IgD-negative memory B cell (primary cell): ENCODE measurements around the gene CDC42BPB. TPM values are rescaled to one million over a fixed set of nuclear protein-coding genes. Genes with fewer than 3 reads are reported as not detected.

Experiments
- H3K27ac Mint-ChIP-seq, 3 donors: one replicate each; pipeline ENCODE4 v1.8.0; 2020 to 2022; ENCODE audit warnings: mild to moderate bottlenecking in 3 of 3, mixed read lengths in 3 of 3, moderate library complexity in 1 of 3
- H3K27me3 Mint-ChIP-seq: one replicate; pipeline ENCODE4 v1.8.0; 2021; ENCODE audit warnings: mixed read lengths
- H3K36me3 Mint-ChIP-seq: one replicate; pipeline ENCODE4 v1.8.0; 2020; ENCODE audit warnings: mild to moderate bottlenecking, mixed read lengths
- H3K4me1 Mint-ChIP-seq, 3 donors: one replicate each; pipeline ENCODE4 v1.8.0; 2020 to 2022; ENCODE audit warnings: mixed read lengths in 3 of 3, mild to moderate bottlenecking in 1 of 3
- H3K4me3 Mint-ChIP-seq, 4 donors: one replicate each; pipeline ENCODE4 v1.8.0; 2020 to 2022; ENCODE audit warnings: mild to moderate bottlenecking in 4 of 4, mixed read lengths in 4 of 4, moderate library complexity in 3 of 4
- H3K9me3 Mint-ChIP-seq, 3 donors: one replicate each; pipeline ENCODE4 v1.8.0; 2020 to 2021; ENCODE audit warnings: mixed read lengths in 3 of 3, mild to moderate bottlenecking in 1 of 3
- polyA plus RNA-seq: library from polyadenylated mRNA; unstranded; fragments of 300-500 nt; fragmentation: Illumina TruSeq; gene quantifications from one replicate; pipeline ENCODE4 v1.2.3, GENCODE V29; 2021

The CDC42BPB gene
- polyA plus RNA-seq, 1 donor from 2014 or later: 1.2 TPM

DNA sequence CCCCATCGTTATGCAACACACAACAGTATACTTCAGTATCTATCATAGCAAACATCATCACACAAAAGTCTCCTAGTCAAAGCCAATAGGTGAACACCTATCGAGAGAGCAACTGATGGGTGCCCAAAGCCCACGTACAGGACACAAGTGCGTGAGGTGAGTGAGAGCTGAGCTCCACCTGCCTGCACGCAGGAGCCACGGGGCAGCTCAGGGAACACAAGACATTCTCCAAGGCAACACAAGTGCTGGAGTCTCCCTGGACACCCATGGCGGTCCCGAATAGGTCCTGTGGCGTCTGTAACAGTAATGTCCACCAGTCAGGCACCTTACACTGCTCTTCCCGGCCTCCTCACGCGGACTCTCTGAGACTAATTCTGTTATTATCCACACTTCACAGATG lies 44.3 kb downstream of the CDC42BPB start:
- Mint-ChIP-seq H3K27ac (no peak overlapping the region), H3K4me1 (peaks cover under 1 to 9% (median 7%) of the 10 kb centered on the region in 3 donors), H3K36me3 (peaks cover 7% of the 10 kb centered on the region), H3K4me3 (no peak overlapping the region), H3K9me3 (no peaks in the 10 kb centered on the region), H3K27me3 (no peaks in the 10 kb centered on the region)

DNA sequence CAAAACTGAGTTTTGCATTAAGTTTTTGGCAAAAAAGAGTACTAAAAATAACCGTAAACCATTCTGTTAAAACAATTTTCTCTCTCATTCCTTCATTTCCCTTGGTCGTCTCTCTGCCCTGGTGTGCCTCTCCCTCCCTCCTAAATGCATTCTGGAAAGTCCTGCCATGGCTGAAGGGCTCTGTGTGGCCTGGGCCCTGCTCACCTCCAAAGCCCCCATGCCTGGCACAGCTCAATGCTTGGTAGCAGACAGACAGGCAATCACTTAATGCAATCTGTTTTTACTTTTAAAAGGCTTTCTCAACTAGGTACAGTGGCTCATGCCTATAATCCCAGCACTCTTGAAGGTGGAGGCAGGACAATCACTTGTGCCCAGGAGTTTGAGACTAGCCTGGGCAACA lies 47.8 kb downstream of the CDC42BPB start:
- Mint-ChIP-seq H3K36me3 (peaks cover 12% of the 10 kb centered on the region), H3K27ac (no peak overlapping the region), H3K27me3 (no peaks in the 10 kb centered on the region), H3K9me3 (peaks cover 0 to 2% (median 0%) of the 10 kb centered on the region in 3 donors), H3K4me3 (no peak overlapping the region), H3K4me1 (peaks cover 0 to 4% (median 1%) of the 10 kb centered on the region in 3 donors)

- Mint-ChIP-seq H3K27me3 (no peaks in the 10 kb centered on the region), H3K4me3 (peak overlapping the region in 1 of 4 donors; percentile 14), H3K36me3 (peaks cover 12% of the 10 kb centered on the region), H3K4me1 (no peaks in the 10 kb centered on the region), H3K9me3 (peaks cover 0 to 2% (median 0%) of the 10 kb centered on the region in 3 donors), H3K27ac (no peak overlapping the region)
Observed at GRCh38 chr14:103008768-103009357, 48.5 kb downstream of the CDC42BPB start.

GRCh38 chr14:103008126-103008525 lies 49.2 kb downstream of the CDC42BPB start:
- H3K9me3 Mint-ChIP-seq: peaks cover 0 to 2% (median 0%) of the 10 kb centered on the region in 3 donors
- peaks cover 12% of the 10 kb centered on the region for H3K36me3 Mint-ChIP-seq
- H3K4me1 Mint-ChIP-seq: no peaks in the 10 kb centered on the region
- H3K27ac Mint-ChIP-seq: no peak overlapping the region
- H3K4me3 Mint-ChIP-seq: no peak overlapping the region
- no peaks in the 10 kb centered on the region for H3K27me3 Mint-ChIP-seq

- no peaks in the 10 kb centered on the region for H3K27me3 Mint-ChIP-seq
- H3K27ac Mint-ChIP-seq: peak overlapping the region in 1 of 3 donors; percentile 88
- peaks cover 0 to 2% (median 0%) of the 10 kb centered on the region in 3 donors for H3K9me3 Mint-ChIP-seq
- peaks cover 0 to 4% (median 2%) of the 10 kb centered on the region in 3 donors for H3K4me1 Mint-ChIP-seq
- H3K4me3 Mint-ChIP-seq: no peak overlapping the region
- H3K36me3 Mint-ChIP-seq: peaks cover 12% of the 10 kb centered on the region
Observed at GRCh38 chr14:103007555-103007954, 49.8 kb downstream of the CDC42BPB start.

GRCh38 chr14:103006991-103007520 lies 50.3 kb downstream of the CDC42BPB start:
- H3K27me3 Mint-ChIP-seq: no peaks in the 10 kb centered on the region
- no peak overlapping the region for H3K4me3 Mint-ChIP-seq
- peaks cover 4 to 9% (median 6%) of the 10 kb centered on the region in 3 donors for H3K4me1 Mint-ChIP-seq
- H3K36me3 Mint-ChIP-seq: peaks cover 12% of the 10 kb centered on the region
- H3K9me3 Mint-ChIP-seq: peaks cover 0 to 2% (median 0%) of the 10 kb centered on the region in 3 donors
- H3K27ac Mint-ChIP-seq: peak overlapping the region in 1 of 3 donors; percentile 88

DNA sequence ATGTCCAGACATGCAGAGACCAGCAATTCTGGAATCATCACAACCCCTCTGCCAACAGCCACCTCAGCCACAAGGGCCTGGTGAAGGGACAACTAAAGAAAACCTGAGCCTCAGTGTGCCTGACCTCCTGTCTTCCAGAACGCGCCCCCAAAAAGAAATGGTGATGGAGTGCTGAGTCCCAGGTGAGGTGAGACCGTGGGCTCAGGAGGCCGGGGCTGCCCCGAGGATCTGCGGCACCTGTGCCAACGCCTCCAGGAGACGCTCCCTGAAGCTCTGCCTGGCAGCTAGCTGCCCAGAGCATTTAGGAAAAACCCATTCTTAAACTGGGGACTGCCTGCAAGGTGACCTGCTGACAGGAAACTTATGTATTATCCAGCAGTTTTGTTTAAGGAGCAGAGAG lies 51.2 kb downstream of the CDC42BPB start:
- Mint-ChIP-seq H3K4me1 (peaks cover 7 to 13% (median 8%) of the 10 kb centered on the region in 3 donors), H3K4me3 (no peak overlapping the region), H3K27ac (no peak overlapping the region), H3K36me3 (peaks cover 12% of the 10 kb centered on the region), H3K27me3 (no peaks in the 10 kb centered on the region), H3K9me3 (peaks cover 0 to 2% (median 0%) of the 10 kb centered on the region in 3 donors)

DNA sequence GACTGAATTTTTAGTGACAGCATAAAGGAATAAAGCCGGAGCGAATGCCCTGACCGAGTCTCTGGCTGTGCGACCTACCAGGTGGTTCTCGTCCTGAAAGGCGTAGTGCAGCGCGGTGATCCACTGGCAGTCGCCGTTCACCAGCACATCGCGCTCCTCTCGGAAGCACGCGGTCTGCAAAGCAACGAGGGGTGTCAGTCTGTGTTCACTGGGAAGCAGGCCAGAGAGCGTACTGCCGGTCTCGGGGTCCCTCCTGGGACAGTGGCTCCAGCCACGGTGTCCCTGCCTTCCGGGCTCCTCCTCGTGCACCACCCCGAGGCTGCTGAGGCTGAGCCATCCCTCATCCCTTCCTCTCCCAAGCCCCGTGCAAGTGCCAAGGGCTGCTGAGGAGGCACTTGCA lies 53.5 kb downstream of the CDC42BPB start:
- no peak overlapping the region for H3K4me3 Mint-ChIP-seq
- no peaks in the 10 kb centered on the region for H3K27me3 Mint-ChIP-seq
- no peak overlapping the region for H3K27ac Mint-ChIP-seq
- peaks cover 8% of the 10 kb centered on the region for H3K36me3 Mint-ChIP-seq
- H3K9me3 Mint-ChIP-seq: peaks cover 0 to 2% (median 0%) of the 10 kb centered on the region in 3 donors
- peaks cover 7 to 19% (median 10%) of the 10 kb centered on the region in 3 donors for H3K4me1 Mint-ChIP-seq

- H3K36me3 Mint-ChIP-seq: peaks cover 7% of the 10 kb centered on the region
- H3K27ac Mint-ChIP-seq: no peak overlapping the region
Observed at GRCh38 chr14:103003351-103003615, 54.1 kb downstream of the CDC42BPB start.

DNA sequence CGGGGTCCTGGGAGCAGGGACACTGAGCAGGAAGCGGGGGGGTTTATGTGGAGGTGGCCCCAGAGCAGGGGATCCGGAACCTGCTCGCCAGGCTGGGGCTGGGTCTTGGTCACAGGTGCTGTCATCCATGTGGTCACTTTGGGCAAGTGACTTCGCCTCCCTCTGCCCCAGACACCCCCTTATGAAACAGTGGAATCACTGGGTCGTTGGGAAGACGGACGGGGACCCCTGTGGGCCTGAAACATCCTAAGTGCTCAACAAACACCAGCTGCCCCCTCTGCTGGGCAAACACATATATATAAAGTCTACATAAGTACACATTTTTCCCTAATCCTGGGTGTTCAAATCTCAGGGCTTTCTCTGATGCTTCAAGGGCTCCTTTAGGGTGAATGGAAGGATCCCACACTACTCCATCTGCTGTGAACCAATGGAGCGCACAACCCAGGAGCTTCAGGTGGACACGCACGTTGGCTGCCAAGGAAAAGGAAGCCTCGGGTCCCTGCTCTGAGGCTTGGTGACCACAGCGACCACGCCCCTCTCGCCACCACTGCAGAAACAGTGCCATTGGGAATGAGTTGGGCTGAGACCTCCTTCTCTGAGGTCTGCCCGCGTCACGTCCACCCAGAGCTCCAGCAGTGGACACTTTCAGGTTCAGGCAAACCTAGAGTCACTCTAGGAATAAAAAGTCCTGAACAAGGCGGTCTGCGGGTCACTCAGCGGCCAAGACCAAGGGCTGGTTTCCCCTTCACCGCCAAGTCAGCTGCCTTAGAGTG lies 54.6 kb downstream of the CDC42BPB start:
- peaks cover 7 to 19% (median 10%) of the 10 kb centered on the region in 3 donors for H3K4me1 Mint-ChIP-seq
- peak overlapping the region in 1 of 4 donors; percentile 26 for H3K4me3 Mint-ChIP-seq
- peak overlapping the region in 1 of 3 donors; percentile 87 for H3K27ac Mint-ChIP-seq
- H3K27me3 Mint-ChIP-seq: no peaks in the 10 kb centered on the region
- H3K36me3 Mint-ChIP-seq: peaks cover 10% of the 10 kb centered on the region
- peaks cover 0 to 2% (median 0%) of the 10 kb centered on the region in 3 donors for H3K9me3 Mint-ChIP-seq

More at GRCh38 chr14:103003351-103003615, 54.1 kb downstream of the CDC42BPB start:
- H3K27me3 Mint-ChIP-seq: no peaks in the 10 kb centered on the region
- peaks cover 0 to 2% (median 0%) of the 10 kb centered on the region in 3 donors for H3K9me3 Mint-ChIP-seq
- no peak overlapping the region for H3K4me3 Mint-ChIP-seq
- peaks cover 7 to 19% (median 10%) of the 10 kb centered on the region in 3 donors for H3K4me1 Mint-ChIP-seq

DNA sequence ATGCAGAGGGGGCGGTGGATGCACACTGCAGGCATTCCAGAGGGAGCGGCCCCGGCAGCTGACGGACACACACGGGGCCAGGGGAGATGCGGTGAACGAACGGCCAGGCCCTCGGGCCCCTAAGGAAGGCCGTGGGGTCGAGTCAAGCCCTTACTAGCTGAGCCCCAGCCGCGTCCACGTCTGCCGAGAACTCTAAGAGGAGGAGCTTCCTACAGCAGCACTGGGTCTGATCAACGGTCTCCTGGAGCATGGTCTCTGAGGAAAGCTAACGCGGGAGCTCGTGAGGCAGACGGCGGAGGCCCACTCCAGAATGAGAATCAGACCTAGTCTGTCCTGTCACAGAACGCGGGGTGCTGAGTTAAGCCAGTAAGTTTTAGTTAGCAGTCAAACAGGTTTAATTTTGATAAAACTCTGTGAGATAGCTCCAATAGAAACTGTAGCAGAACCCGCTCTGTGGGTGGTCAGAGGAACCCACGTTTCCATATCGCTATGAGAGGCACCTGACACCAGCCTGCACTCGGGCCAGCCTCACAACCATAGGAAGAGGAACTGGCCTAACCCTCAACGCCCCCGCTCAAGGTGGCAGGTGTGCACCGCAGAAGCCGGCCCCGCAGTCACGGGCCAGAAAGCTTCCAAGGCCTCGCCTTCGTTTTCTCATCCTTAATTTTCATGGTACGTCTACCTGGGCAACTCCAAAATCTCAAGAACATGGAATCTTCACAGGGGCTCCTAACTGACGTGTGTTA lies 55.5 kb downstream of the CDC42BPB start:
- Mint-ChIP-seq H3K27me3 (no peaks in the 10 kb centered on the region), H3K36me3 (peaks cover 6% of the 10 kb centered on the region), H3K27ac (peak overlapping the region in 2 of 3 donors; percentile 87 to 94), H3K4me1 (peaks cover 7 to 19% (median 10%) of the 10 kb centered on the region in 3 donors), H3K9me3 (no peaks in the 10 kb centered on the region), H3K4me3 (peak overlapping the region; percentile 6 to 90 (median 55))

GRCh38 chr14:103001226-103001625 lies 56.1 kb downstream of the CDC42BPB start:
- Mint-ChIP-seq H3K36me3 (peaks cover 7% of the 10 kb centered on the region), H3K27me3 (no peaks in the 10 kb centered on the region), H3K4me1 (peaks cover 7 to 19% (median 10%) of the 10 kb centered on the region in 3 donors)

DNA sequence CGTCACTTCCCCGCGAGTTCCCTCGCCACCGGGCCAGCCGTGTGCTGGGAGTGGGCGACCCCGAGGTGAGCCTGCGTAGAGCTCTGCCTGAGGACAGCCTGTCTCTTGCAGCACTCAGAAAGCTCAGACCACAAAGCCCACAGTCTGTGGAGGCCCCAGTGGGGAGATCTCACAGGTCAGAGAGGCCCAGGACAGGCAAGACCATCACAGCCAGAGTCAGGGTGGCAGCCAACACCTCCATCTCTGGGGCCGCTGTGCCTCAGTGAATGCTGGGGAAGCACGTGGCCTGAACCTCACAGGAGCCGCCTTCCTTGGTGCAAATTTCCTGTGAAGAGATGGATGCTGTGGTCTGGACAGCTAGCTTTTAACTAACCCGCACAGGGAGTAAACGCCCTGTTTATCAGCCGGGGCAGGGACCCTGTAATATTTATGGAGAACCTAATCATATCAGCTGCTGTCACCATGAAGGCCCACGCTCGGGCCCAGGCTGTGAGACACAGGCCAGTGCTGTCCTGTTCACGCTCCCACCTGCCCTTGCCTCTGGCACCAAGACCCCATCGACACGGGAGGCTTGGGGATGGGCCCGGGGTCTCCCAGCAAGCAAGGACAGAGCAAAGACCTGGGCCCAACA lies 56.9 kb downstream of the CDC42BPB start:
- H3K27ac Mint-ChIP-seq: peak overlapping the region in 2 of 3 donors; percentile 10 to 73
- no peaks in the 10 kb centered on the region for H3K9me3 Mint-ChIP-seq
- H3K4me1 Mint-ChIP-seq: peaks cover 7 to 19% (median 10%) of the 10 kb centered on the region in 3 donors
- no peaks in the 10 kb centered on the region for H3K27me3 Mint-ChIP-seq
- peak overlapping the region in 2 of 4 donors; percentile 70 to 72 for H3K4me3 Mint-ChIP-seq
- peaks cover 6% of the 10 kb centered on the region for H3K36me3 Mint-ChIP-seq

More at GRCh38 chr14:103001226-103001625, 56.1 kb downstream of the CDC42BPB start:
- Mint-ChIP-seq H3K9me3 (no peaks in the 10 kb centered on the region), H3K4me3 (no peak overlapping the region), H3K27ac (no peak overlapping the region)

- H3K36me3 Mint-ChIP-seq: peaks cover 6% of the 10 kb centered on the region
- H3K27me3 Mint-ChIP-seq: no peaks in the 10 kb centered on the region
- H3K27ac Mint-ChIP-seq: peak overlapping the region in 2 of 3 donors; percentile 10 to 73
- H3K9me3 Mint-ChIP-seq: no peaks in the 10 kb centered on the region
- peaks cover 7 to 19% (median 10%) of the 10 kb centered on the region in 3 donors for H3K4me1 Mint-ChIP-seq
- H3K4me3 Mint-ChIP-seq: no peak overlapping the region
Observed at GRCh38 chr14:102999227-102999895, 58.0 kb downstream of the CDC42BPB start.
